Uterus (tissue), 4 donors: ENCODE data around the gene PSMB9. TPM values are rescaled to one million over a fixed set of nuclear protein-coding genes. Genes with fewer than 3 reads are reported as not detected.

Source experiments
- DNase-seq, 2 donors: peaks; one replicate each; pipeline ENCODE4 v3.0.0-alpha.2; 2019 to 2020
- H3K27ac ChIP-seq, 2 donors: fragments of 200-600 bp; sonication (generic); 1 replicate in 1 of 2; 2 replicates in 1 of 2; pipeline ENCODE4 v1.5.1; 2016 to 2018
- H3K27me3 ChIP-seq, 2 donors: fragments of 200-600 bp; sonication (generic); one replicate each; pipeline ENCODE4 v1.5.1; 2018 to 2019; ENCODE audit warnings: control low read depth in 1 of 2
- H3K36me3 ChIP-seq, 2 donors: fragments of 200-600 bp; sonication (generic); one replicate each; pipeline ENCODE4 v1.5.1; 2019; ENCODE audit warnings: control low read depth in 1 of 2
- H3K4me1 ChIP-seq, 2 donors: fragments of 200-600 bp; sonication (generic); one replicate each; pipeline ENCODE4 v1.5.1; 2018 to 2019; ENCODE audit warnings: control low read depth in 1 of 2
- H3K4me3 ChIP-seq, 2 donors: fragments of 200-600 bp; sonication (generic); 1 replicate in 1 of 2; 2 replicates in 1 of 2; pipeline ENCODE4 v1.5.1; 2018 to 2019; ENCODE audit warnings: mild to moderate bottlenecking in 1 of 2
- H3K9me3 ChIP-seq, 2 donors: fragments of 200-600 bp; sonication (generic); one replicate each; pipeline ENCODE4 v1.5.1; 2019; ENCODE audit warnings: control low read depth in 1 of 2
- POLR2A ChIP-seq, 2 donors: fragments of 450-650 bp; IDR thresholded peaks; one replicate each; pipeline ENCODE4 v1.6.1; 2016; ENCODE audit warnings: antibody characterized with exemption in 2 of 2, mild to moderate bottlenecking in 1 of 2, moderate library complexity in 1 of 2
- intact Hi-C: fragments of 100-400 bp; cut with DNase I; formaldehyde crosslinking; loops from one replicate; pipeline ENCODE4 v1.15.1; 2023; ENCODE audit warnings: low total_unique reads
- total RNA-seq, 4 donors: library from RNA; depleted of rRNA in 3 of 4; stranded (reverse); fragments of >200 nt in 3 of 4; gene quantifications; one replicate each; pipeline versions ENCODE4 v1.1.0 to v1.2.4, GENCODE V29; 2014 to 2023
- TF ChIP-seq, protein P1 (sequence below), 4 experiments: fragments of 200-600 bp in 2 of 4; fragments of 450-650 bp in 2 of 4; sonication (generic) in 2 of 4; IDR thresholded peaks; one replicate each; pipeline ENCODE4 v1.5.1; 2016 to 2019; ENCODE audit warnings: antibody characterized with exemption in 4 of 4, mild to moderate bottlenecking in 2 of 4, moderate library complexity in 1 of 4
- donor health status: DM: yes; HTN: yes; CAD: no.

The PSMB9 gene
- total RNA-seq, 4 donors from 2014 or later, result 14.0 to 50.7 (median 38.6) TPM

GRCh38 chr6:32815115-32815514 lies 38.9 kb upstream of the PSMB9 start:
- no peaks in the 10 kb centered on the region for H3K36me3 ChIP-seq
- intact Hi-C loops, result no loop called here
- H3K9me3 ChIP-seq, result no peaks in the 10 kb centered on the region
- no peaks in the 10 kb centered on the region for H3K4me1 ChIP-seq
- DNase-seq, result no peak
- no peak overlapping the region for H3K27ac ChIP-seq
- no peak for TF ChIP-seq POLR2A (IDR thresholded peaks at IDR 0.05)
- TF ChIP-seq, protein P1, sequence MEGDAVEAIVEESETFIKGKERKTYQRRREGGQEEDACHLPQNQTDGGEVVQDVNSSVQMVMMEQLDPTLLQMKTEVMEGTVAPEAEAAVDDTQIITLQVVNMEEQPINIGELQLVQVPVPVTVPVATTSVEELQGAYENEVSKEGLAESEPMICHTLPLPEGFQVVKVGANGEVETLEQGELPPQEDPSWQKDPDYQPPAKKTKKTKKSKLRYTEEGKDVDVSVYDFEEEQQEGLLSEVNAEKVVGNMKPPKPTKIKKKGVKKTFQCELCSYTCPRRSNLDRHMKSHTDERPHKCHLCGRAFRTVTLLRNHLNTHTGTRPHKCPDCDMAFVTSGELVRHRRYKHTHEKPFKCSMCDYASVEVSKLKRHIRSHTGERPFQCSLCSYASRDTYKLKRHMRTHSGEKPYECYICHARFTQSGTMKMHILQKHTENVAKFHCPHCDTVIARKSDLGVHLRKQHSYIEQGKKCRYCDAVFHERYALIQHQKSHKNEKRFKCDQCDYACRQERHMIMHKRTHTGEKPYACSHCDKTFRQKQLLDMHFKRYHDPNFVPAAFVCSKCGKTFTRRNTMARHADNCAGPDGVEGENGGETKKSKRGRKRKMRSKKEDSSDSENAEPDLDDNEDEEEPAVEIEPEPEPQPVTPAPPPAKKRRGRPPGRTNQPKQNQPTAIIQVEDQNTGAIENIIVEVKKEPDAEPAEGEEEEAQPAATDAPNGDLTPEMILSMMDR (IDR thresholded peaks at IDR 0.05), result no peak
- no peaks in the 10 kb centered on the region for H3K27me3 ChIP-seq
- no peak overlapping the region for H3K4me3 ChIP-seq

GRCh38 chr6:32815996-32816395 lies 38.0 kb upstream of the PSMB9 start:
- Histone ChIP-seq H3K27me3 (no peaks in the 10 kb centered on the region), H3K4me3 (no peak overlapping the region), H3K36me3 (no peaks in the 10 kb centered on the region), H3K4me1 (no peaks in the 10 kb centered on the region), H3K9me3 (no peaks in the 10 kb centered on the region), H3K27ac (no peak overlapping the region)
- intact Hi-C loops, result no loop called here
- DNase-seq, result no peak
- TF ChIP-seq, protein P1 (IDR thresholded peaks at IDR 0.05), result no peak
- TF ChIP-seq POLR2A (IDR thresholded peaks at IDR 0.05), result no peak

DNA sequence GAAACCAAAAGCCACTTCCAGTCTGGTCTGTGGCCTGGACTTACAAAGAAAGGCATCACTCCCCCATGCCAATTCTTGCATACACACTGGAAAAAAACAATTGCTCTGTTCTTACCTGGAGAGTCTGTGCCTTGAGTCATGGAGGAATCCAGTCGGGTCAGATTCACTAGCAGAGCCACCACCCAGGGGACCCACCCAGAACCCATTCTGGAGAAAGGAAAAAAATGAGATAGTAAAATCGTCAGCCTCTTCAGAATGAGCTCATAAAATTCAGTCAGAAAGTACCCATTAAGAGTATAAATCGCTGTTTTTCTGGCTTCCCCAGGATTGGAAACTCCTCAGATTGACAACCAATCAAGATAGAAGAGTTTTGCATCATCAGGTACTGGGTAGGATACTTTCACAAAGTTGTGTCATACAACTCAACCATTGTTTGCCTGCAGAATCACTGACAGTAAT lies 37.2 kb upstream of the PSMB9 start, which contains the start of gene HLA-DOB:
HLA-DOB (minus strand) TSS at position 257 of the 459 bp plus-strand sequence; CDS start at position 206, 51 bp downstream.
- no peaks in the 10 kb centered on the region for H3K27me3 ChIP-seq
- DNase-seq, result no peak
- intact Hi-C loops, result no loop called here
- H3K9me3 ChIP-seq, result no peaks in the 10 kb centered on the region
- H3K27ac ChIP-seq, result no peak within 1 kb of the TSS
- no peak within 1 kb of the TSS for H3K4me3 ChIP-seq
- H3K4me1 ChIP-seq, result no peaks in the 10 kb centered on the region
- H3K36me3 ChIP-seq, result no peaks in the 10 kb centered on the region
- TF ChIP-seq POLR2A (IDR thresholded peaks at IDR 0.05), result no peak
- TF ChIP-seq, protein P1 (IDR thresholded peaks at IDR 0.05), result no peak

DNA sequence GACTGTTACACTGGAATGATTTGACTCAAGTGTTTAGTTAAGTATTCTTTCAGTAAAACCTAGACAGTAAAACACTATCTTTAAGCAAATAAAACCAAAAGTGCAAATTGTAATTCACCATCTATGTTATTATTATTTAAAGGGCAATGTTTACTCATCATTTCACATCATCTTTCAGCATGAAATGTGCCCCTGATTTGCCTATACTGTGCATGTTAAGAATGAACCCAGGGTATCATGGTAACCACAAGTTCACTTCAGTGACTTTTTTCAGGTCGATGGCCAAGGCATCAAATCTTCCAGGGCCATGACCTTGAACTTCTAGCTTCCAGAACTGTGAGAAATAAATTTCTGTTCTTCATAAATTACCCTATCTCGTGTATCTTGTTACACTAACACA lies 35.1 kb upstream of the PSMB9 start:
- no peaks in the 10 kb centered on the region for H3K9me3 ChIP-seq
- H3K27me3 ChIP-seq, result no peaks in the 10 kb centered on the region
- H3K36me3 ChIP-seq, result no peaks in the 10 kb centered on the region
- intact Hi-C loops, result no loop called here
- TF ChIP-seq, protein P1 (IDR thresholded peaks at IDR 0.05), result no peak
- TF ChIP-seq POLR2A (IDR thresholded peaks at IDR 0.05), result no peak
- DNase-seq, result no peak
- H3K4me1 ChIP-seq, result no peaks in the 10 kb centered on the region
- no peak overlapping the region for H3K4me3 ChIP-seq
- no peak overlapping the region for H3K27ac ChIP-seq

GRCh38 chr6:32819729-32820128 lies 34.3 kb upstream of the PSMB9 start:
- no peak overlapping the region for H3K27ac ChIP-seq
- intact Hi-C loops, result no loop called here

More at GRCh38 chr6:32819729-32820128, 34.3 kb upstream of the PSMB9 start:
- TF ChIP-seq, protein P1 (IDR thresholded peaks at IDR 0.05), result no peak
- TF ChIP-seq POLR2A (IDR thresholded peaks at IDR 0.05), result no peak
- DNase-seq, result no peak
- H3K4me1 ChIP-seq, result no peaks in the 10 kb centered on the region
- no peaks in the 10 kb centered on the region for H3K9me3 ChIP-seq
- no peaks in the 10 kb centered on the region for H3K36me3 ChIP-seq
- no peak overlapping the region for H3K4me3 ChIP-seq
- H3K27me3 ChIP-seq, result no peaks in the 10 kb centered on the region
